Measurements from ENCODE around the gene PPFIBP1.
"Not testable (repeated sequence)": the region's sequence is repeated elsewhere in the genome, so short reads cannot be mapped to it uniquely, and the experiment has no call there.

PPFIBP1 gene

DNA sequence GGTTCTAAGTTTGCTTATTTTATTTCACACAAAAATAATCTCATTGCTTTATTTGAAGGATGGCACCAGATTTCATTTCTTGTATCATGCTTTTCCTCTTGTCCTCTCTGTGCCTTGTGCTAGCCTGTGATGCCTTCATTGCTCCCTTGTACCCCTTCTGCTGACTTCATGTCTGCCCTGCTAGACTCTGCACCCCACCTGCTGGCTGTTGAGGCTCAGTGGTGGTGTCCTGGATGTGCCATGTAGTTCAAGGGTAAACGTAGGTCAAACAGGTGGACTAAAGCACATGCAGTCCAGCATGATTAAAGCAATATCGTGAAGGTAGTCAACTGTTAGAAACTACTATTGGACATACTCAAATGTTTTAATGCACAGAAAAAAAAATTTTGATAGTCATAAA lies 208.3 kb downstream of the PPFIBP1 start:
- DNase-seq = no peak

- peak; percentile 27 for DNase-seq
Observed at GRCh38 chr12:27733052-27733656, 209.1 kb downstream of the PPFIBP1 start.

DNA sequence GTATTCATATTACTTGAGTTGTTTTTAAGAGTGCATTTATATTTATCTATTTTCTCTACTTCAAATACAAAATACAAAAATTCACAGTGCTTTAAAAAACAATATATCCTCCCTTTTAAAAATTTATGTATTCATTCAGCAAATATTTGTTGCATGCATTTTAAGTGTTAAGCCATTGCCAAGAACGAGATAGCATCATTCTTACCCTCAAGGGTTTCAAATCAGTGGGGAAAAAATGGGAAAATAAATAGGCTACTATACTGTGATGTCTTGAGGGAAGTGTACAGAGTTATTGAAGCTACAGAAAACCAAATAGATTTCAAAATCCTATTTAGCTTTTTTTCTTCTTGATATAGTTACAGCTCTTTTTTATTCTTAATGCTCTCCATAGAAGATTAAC lies 209.8 kb downstream of the PPFIBP1 start:
- no peak for DNase-seq

DNA sequence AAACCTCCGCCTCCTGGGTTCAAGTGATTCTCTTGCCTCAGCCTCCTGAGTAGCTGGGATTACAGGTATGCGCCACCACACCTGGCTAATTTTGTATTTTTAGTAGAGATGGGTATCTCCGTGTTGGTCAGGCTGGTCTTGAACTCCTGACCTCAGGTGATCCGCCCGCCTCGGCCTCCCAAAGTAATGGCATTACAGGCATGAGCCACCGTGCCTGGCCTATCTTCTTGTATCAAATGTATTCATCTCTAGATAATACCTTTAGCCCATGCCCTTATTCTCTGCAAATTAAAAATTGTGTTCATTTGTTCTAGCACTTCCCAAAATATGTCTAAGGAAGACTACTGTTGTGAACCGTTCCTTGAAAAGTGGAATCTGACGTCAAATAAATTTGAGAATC lies 210.3 kb downstream of the PPFIBP1 start:
- DNase-seq = not testable (repeated sequence)

DNA sequence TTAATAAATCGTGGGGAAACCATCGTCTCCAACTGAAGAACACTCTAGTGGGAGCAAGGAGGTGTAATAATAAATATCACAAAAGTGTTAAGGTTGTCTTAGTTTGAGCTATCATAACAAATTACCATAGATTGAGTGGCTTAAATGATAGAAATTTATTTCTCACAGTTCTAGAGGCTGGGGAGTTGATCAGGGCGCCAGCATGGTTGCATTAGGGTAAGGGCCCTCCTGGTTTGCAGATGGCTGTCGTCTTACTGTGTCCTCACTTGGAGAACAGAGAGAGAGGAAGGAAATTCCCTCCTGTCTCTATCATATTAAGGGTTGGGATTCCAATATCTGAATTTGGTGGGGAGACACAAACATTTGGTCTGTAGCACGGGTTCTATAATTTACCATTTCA lies 219.6 kb downstream of the PPFIBP1 start:
- DNase-seq = no peak

All from T1000 (cell line).